ENCODE data around the gene RAVER2.

Gene RAVER2

GRCh38 chr1:64850846-64851245, 106.0 kb downstream of the RAVER2 start:
- H3K9ac ChIP-seq = no peak overlapping the region
- H3K27me3 ChIP-seq = no peaks in the 10 kb centered on the region
- H4K20me1 ChIP-seq = peaks cover 0 to 11% (median 0%) of the 10 kb centered on the region in 11 experiments; a peak in 3 of 22 replicates
- no peaks in the 10 kb centered on the region for H3K9me3 ChIP-seq (replicated peaks in 1 of 11)
- peaks cover 0 to 15% (median 3%) of the 10 kb centered on the region in 10 experiments; a peak in 8 of 20 replicates for H3K4me1 ChIP-seq
- peaks cover 92 to 100% (median 96%) of the 10 kb centered on the region in 11 experiments for H3K36me3 ChIP-seq
- no peak overlapping the region for H3K4me3 ChIP-seq
- TF ChIP-seq Cebpa-rat (IDR thresholded peaks at IDR 0.05) = no peak
- no peak overlapping the region for H3K4me2 ChIP-seq
- no peak overlapping the region for H3K27ac ChIP-seq

GRCh38 chr1:64851664-64852063, 106.8 kb downstream of the RAVER2 start:
- Histone ChIP-seq H3K4me2 (peak overlapping the region in 3 of 11 experiments; percentile 3 to 18 (median 4); a peak in 2 of 22 replicates), H3K27ac (no peak overlapping the region), H3K36me3 (peaks cover 92 to 100% (median 96%) of the 10 kb centered on the region in 11 experiments), H3K4me1 (peaks cover 0 to 15% (median 3%) of the 10 kb centered on the region in 10 experiments; a peak in 9 of 20 replicates), H3K4me3 (no peak overlapping the region), H3K27me3 (no peaks in the 10 kb centered on the region), H4K20me1 (peaks cover 0 to 11% (median 0%) of the 10 kb centered on the region in 11 experiments; a peak in 4 of 22 replicates), H3K9me3 (replicated peaks in 1 of 11) (no peaks in the 10 kb centered on the region), H3K9ac (no peak overlapping the region)
- no peak for TF ChIP-seq Cebpa-rat (IDR thresholded peaks at IDR 0.05)

GRCh38 chr1:64854674-64855073, 109.8 kb downstream of the RAVER2 start:
- H4K20me1 ChIP-seq = peaks cover 0 to 17% (median 0%) of the 10 kb centered on the region in 11 experiments; a peak in 4 of 22 replicates
- no peak overlapping the region for H3K4me3 ChIP-seq
- no peaks in the 10 kb centered on the region for H3K27me3 ChIP-seq
- H3K9me3 ChIP-seq (replicated peaks in 1 of 11) = no peaks in the 10 kb centered on the region
- peaks cover 92 to 100% (median 96%) of the 10 kb centered on the region in 11 experiments for H3K36me3 ChIP-seq
- no peak for TF ChIP-seq Cebpa-rat (IDR thresholded peaks at IDR 0.05)
- H3K4me2 ChIP-seq = no peak overlapping the region
- peaks cover 0 to 15% (median 3%) of the 10 kb centered on the region in 10 experiments; a peak in 9 of 20 replicates for H3K4me1 ChIP-seq
- H3K9ac ChIP-seq = no peak overlapping the region
- H3K27ac ChIP-seq = no peak overlapping the region

- H3K4me1 ChIP-seq = peaks cover 0 to 15% (median 4%) of the 10 kb centered on the region in 10 experiments; a peak in 13 of 20 replicates
- H3K4me3 ChIP-seq = no peak overlapping the region
- H3K27me3 ChIP-seq = no peaks in the 10 kb centered on the region
- H3K36me3 ChIP-seq = peaks cover 89 to 99% (median 93%) of the 10 kb centered on the region in 11 experiments
- no peak overlapping the region for H3K27ac ChIP-seq
- no peaks in the 10 kb centered on the region for H3K9me3 ChIP-seq (replicated peaks in 1 of 11)
- H4K20me1 ChIP-seq = peaks cover 0 to 8% (median 0%) of the 10 kb centered on the region in 11 experiments; a peak in 4 of 22 replicates
- H3K9ac ChIP-seq = no peak overlapping the region
- H3K4me2 ChIP-seq = no peak overlapping the region
- no peak for TF ChIP-seq Cebpa-rat (IDR thresholded peaks at IDR 0.05)
These were observed 110.7 kb downstream of the RAVER2 start for GRCh38 chr1:64855557-64855956.

GRCh38 chr1:64856553-64856952, 111.7 kb downstream of the RAVER2 start:
- H3K4me1 ChIP-seq = peaks cover 8 to 16% (median 12%) of the 10 kb centered on the region in 10 experiments

GRCh38 chr1:64857347-64857746, 112.5 kb downstream of the RAVER2 start:
- no peak for TF ChIP-seq Cebpa-rat (IDR thresholded peaks at IDR 0.05)
- Histone ChIP-seq H3K9me3 (replicated peaks in 1 of 11) (no peaks in the 10 kb centered on the region), H3K4me1 (peaks cover 13 to 20% (median 16%) of the 10 kb centered on the region in 10 experiments), H3K27me3 (no peaks in the 10 kb centered on the region), H3K36me3 (peaks cover 79 to 99% (median 83%) of the 10 kb centered on the region in 11 experiments), H3K4me3 (no peak overlapping the region), H3K9ac (no peak overlapping the region), H4K20me1 (peaks cover 0 to 22% (median 12%) of the 10 kb centered on the region in 11 experiments; a peak in 12 of 22 replicates), H3K27ac (no peak overlapping the region), H3K4me2 (no peak overlapping the region)

More at GRCh38 chr1:64856553-64856952, 111.7 kb downstream of the RAVER2 start:
- Histone ChIP-seq H3K27ac (no peak overlapping the region), H3K36me3 (peaks cover 81 to 99% (median 86%) of the 10 kb centered on the region in 11 experiments), H3K27me3 (no peaks in the 10 kb centered on the region), H3K9ac (no peak overlapping the region), H4K20me1 (peaks cover 0 to 16% (median 5%) of the 10 kb centered on the region in 11 experiments; a peak in 9 of 22 replicates), H3K9me3 (replicated peaks in 1 of 11) (no peaks in the 10 kb centered on the region), H3K4me3 (no peak overlapping the region), H3K4me2 (no peak overlapping the region)
- TF ChIP-seq Cebpa-rat (IDR thresholded peaks at IDR 0.05) = no peak

GRCh38 chr1:64861611-64862010, 116.7 kb downstream of the RAVER2 start:
- H3K9ac ChIP-seq = peak overlapping the region in 3 of 11 experiments; percentile 10 to 31 (median 29); a peak in 2 of 22 replicates
- H3K27me3 ChIP-seq = no peaks in the 10 kb centered on the region
- H3K4me2 ChIP-seq = peak overlapping the region; percentile 0 to 63 (median 38); a peak in 18 of 22 replicates
- peaks cover 0 to 5% (median 0%) of the 10 kb centered on the region in 11 experiments; a peak in 2 of 22 replicates for H3K9me3 ChIP-seq (replicated peaks in 1 of 11)
- H3K4me3 ChIP-seq = no peak overlapping the region
- TF ChIP-seq Cebpa-rat (IDR thresholded peaks at IDR 0.05) = no peak
- H4K20me1 ChIP-seq = peaks cover 0 to 30% (median 19%) of the 10 kb centered on the region in 11 experiments; a peak in 12 of 22 replicates
- H3K4me1 ChIP-seq = peaks cover 48 to 57% (median 54%) of the 10 kb centered on the region in 10 experiments
- H3K27ac ChIP-seq = peak overlapping the region in 2 of 11 experiments; percentile 14 to 15; a peak in 2 of 22 replicates
- peaks cover 52 to 95% (median 57%) of the 10 kb centered on the region in 11 experiments for H3K36me3 ChIP-seq

GRCh38 chr1:64864018-64864940, 119.4 kb downstream of the RAVER2 start:
- H3K27ac ChIP-seq = peak overlapping the region; percentile 46 to 76 (median 66)
- H4K20me1 ChIP-seq = peaks cover 0 to 26% (median 19%) of the 10 kb centered on the region in 11 experiments; a peak in 12 of 22 replicates
- H3K9ac ChIP-seq = peak overlapping the region; percentile 31 to 69 (median 53); a peak in 18 of 22 replicates
- peaks cover 52 to 95% (median 57%) of the 10 kb centered on the region in 11 experiments for H3K36me3 ChIP-seq
- peaks cover 48 to 66% (median 56%) of the 10 kb centered on the region in 10 experiments for H3K4me1 ChIP-seq
- peak overlapping the region in 7 of 10 experiments; percentile 7 to 26 (median 17); a peak in 7 of 20 replicates for H3K4me3 ChIP-seq
- H3K9me3 ChIP-seq (replicated peaks in 1 of 11) = peaks cover 0 to 5% (median 0%) of the 10 kb centered on the region in 11 experiments; a peak in 2 of 22 replicates
- no peak for TF ChIP-seq Cebpa-rat (IDR thresholded peaks at IDR 0.05)
- H3K27me3 ChIP-seq = no peaks in the 10 kb centered on the region
- H3K4me2 ChIP-seq = peak overlapping the region; percentile 50 to 96 (median 81)
